Vagina (tissue), 2 donors: Measurements from ENCODE around the gene GNAQ.

Experiments used
- POLR2A ChIP-seq, 2 donors: fragments of 450-650 bp; IDR thresholded peaks; one replicate each; pipeline ENCODE4 v1.6.1; 2017; ENCODE audit warnings: antibody characterized with exemption in 2 of 2, mild to moderate bottlenecking in 2 of 2, moderate library complexity in 2 of 2
- POLR2AphosphoS5 ChIP-seq, 2 donors: sonication (generic); formaldehyde crosslinking; IDR thresholded peaks; one replicate each; pipeline ENCODE4 v1.9.0; 2017; ENCODE audit warnings: antibody characterized with exemption in 2 of 2, mild to moderate bottlenecking in 2 of 2, low read depth in 1 of 2; ENCODE audit not compliant: insufficient read depth in 1 of 2
- TF ChIP-seq, protein P1 (sequence below), 3 experiments: fragments of 450-650 bp in 2 of 3; fragments of 200-600 bp in 1 of 3; sonication (generic) in 1 of 3; IDR thresholded peaks; one replicate each; pipeline ENCODE4 v1.5.1; 2017 to 2019; ENCODE audit warnings: antibody characterized with exemption in 3 of 3, mild to moderate bottlenecking in 2 of 3, moderate library complexity in 2 of 3

DNA sequence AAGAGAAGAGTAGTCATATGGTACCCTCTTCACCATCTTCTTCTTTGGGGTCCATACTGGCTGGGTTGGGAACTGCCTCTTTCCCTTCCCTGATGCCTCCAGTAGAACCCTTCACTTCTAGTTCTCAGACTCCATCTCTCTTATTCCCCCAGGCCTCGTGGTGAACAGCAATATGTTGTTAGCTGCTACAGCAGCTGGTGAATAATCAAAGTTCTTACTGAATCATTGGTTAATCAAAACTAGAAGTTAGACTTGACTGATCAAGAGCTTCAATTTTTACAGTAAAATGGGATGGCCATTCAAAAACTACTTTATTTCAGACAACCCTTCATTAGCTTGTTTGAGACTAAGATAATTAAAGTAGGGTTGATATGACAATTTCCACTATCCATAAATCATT lies 192.6 kb downstream of the GNAQ start:
- TF ChIP-seq POLR2A (IDR thresholded peaks at IDR 0.05) (no peak), POLR2AphosphoS5 (IDR thresholded peaks at IDR 0.05; ENCODE audit: insufficient read depth in 1 of 2, low read depth in 1 of 2) (no peak)
- TF ChIP-seq, protein P1, sequence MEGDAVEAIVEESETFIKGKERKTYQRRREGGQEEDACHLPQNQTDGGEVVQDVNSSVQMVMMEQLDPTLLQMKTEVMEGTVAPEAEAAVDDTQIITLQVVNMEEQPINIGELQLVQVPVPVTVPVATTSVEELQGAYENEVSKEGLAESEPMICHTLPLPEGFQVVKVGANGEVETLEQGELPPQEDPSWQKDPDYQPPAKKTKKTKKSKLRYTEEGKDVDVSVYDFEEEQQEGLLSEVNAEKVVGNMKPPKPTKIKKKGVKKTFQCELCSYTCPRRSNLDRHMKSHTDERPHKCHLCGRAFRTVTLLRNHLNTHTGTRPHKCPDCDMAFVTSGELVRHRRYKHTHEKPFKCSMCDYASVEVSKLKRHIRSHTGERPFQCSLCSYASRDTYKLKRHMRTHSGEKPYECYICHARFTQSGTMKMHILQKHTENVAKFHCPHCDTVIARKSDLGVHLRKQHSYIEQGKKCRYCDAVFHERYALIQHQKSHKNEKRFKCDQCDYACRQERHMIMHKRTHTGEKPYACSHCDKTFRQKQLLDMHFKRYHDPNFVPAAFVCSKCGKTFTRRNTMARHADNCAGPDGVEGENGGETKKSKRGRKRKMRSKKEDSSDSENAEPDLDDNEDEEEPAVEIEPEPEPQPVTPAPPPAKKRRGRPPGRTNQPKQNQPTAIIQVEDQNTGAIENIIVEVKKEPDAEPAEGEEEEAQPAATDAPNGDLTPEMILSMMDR (IDR thresholded peaks at IDR 0.05): no peak
